ENCODE measurements around the gene PHF19. TPM values are rescaled to one million over a fixed set of nuclear protein-coding genes. Genes with fewer than 3 reads are reported as not detected.
A peak's percentile ranks its signal among the peaks of the same experiment; 100 is the strongest.

The PHF19 gene
- total and polyA plus RNA-seq, 2 experiments from 2014 or later = 16.8 to 31.0 TPM

DNA sequence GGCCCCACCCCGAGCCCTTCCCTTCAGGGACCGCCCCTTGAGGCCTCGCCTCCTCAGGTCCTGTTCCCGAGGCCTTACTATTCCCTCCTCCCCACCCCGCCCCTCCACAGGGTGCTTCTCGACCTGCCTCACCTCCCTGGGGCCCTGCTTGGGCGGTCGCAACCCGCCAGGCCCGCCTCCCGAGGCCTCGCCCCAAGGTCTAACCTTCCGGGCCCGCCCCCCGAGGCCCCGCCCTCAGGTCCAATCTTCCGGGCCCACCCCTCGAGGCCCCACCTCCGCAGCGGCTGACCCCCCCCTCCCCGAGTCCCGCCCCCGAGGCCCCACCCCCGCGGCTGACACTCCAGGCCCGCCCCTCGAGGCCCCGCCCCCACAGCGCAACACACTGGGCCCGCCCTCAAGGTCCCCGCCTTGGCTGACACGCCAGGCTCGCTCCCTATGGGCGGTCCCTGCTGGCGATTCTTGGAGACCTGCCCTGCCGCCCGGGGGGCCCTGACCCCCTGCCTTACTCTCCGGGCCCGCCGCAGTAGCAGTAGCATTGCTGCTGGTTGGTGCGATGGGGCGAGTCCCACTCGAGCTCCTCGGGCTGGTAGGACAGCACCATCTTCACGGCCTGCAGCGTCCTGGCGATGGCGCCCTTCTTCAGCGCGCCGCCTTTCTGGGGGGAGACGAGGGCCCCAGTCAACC lies 8.2 kb downstream of the PHF19 start (continued):
- TF ChIP-seq, protein P1, sequence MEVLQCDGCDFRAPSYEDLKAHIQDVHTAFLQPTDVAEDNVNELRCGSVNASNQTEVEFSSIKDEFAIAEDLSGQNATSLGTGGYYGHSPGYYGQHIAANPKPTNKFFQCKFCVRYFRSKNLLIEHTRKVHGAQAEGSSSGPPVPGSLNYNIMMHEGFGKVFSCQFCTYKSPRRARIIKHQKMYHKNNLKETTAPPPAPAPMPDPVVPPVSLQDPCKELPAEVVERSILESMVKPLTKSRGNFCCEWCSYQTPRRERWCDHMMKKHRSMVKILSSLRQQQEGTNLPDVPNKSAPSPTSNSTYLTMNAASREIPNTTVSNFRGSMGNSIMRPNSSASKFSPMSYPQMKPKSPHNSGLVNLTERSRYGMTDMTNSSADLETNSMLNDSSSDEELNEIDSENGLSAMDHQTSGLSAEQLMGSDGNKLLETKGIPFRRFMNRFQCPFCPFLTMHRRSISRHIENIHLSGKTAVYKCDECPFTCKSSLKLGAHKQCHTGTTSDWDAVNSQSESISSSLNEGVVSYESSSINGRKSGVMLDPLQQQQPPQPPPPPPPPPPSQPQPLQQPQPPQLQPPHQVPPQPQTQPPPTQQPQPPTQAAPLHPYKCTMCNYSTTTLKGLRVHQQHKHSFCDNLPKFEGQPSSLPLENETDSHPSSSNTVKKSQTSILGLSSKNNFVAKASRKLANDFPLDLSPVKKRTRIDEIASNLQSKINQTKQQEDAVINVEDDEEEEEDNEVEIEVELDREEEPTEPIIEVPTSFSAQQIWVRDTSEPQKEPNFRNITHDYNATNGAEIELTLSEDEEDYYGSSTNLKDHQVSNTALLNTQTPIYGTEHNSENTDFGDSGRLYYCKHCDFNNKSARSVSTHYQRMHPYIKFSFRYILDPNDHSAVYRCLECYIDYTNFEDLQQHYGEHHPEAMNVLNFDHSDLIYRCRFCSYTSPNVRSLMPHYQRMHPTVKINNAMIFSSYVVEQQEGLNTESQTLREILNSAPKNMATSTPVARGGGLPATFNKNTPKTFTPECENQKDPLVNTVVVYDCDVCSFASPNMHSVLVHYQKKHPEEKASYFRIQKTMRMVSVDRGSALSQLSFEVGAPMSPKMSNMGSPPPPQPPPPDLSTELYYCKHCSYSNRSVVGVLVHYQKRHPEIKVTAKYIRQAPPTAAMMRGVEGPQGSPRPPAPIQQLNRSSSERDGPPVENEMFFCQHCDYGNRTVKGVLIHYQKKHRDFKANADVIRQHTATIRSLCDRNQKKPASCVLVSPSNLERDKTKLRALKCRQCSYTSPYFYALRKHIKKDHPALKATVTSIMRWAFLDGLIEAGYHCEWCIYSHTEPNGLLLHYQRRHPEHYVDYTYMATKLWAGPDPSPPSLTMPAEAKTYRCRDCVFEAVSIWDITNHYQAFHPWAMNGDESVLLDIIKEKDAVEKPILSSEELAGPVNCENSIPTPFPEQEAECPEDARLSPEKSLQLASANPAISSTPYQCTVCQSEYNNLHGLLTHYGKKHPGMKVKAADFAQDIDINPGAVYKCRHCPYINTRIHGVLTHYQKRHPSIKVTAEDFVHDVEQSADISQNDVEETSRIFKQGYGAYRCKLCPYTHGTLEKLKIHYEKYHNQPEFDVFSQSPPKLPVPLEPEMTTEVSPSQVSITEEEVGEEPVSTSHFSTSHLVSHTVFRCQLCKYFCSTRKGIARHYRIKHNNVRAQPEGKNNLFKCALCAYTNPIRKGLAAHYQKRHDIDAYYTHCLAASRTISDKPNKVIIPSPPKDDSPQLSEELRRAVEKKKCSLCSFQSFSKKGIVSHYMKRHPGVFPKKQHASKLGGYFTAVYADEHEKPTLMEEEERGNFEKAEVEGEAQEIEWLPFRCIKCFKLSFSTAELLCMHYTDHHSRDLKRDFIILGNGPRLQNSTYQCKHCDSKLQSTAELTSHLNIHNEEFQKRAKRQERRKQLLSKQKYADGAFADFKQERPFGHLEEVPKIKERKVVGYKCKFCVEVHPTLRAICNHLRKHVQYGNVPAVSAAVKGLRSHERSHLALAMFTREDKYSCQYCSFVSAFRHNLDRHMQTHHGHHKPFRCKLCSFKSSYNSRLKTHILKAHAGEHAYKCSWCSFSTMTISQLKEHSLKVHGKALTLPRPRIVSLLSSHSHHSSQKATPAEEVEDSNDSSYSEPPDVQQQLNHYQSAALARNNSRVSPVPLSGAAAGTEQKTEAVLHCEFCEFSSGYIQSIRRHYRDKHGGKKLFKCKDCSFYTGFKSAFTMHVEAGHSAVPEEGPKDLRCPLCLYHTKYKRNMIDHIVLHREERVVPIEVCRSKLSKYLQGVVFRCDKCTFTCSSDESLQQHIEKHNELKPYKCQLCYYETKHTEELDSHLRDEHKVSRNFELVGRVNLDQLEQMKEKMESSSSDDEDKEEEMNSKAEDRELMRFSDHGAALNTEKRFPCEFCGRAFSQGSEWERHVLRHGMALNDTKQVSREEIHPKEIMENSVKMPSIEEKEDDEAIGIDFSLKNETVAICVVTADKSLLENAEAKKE (CRISPR knock-in tag; IDR thresholded peaks at IDR 0.05) = no peak
- TF ChIP-seq, protein P2, sequence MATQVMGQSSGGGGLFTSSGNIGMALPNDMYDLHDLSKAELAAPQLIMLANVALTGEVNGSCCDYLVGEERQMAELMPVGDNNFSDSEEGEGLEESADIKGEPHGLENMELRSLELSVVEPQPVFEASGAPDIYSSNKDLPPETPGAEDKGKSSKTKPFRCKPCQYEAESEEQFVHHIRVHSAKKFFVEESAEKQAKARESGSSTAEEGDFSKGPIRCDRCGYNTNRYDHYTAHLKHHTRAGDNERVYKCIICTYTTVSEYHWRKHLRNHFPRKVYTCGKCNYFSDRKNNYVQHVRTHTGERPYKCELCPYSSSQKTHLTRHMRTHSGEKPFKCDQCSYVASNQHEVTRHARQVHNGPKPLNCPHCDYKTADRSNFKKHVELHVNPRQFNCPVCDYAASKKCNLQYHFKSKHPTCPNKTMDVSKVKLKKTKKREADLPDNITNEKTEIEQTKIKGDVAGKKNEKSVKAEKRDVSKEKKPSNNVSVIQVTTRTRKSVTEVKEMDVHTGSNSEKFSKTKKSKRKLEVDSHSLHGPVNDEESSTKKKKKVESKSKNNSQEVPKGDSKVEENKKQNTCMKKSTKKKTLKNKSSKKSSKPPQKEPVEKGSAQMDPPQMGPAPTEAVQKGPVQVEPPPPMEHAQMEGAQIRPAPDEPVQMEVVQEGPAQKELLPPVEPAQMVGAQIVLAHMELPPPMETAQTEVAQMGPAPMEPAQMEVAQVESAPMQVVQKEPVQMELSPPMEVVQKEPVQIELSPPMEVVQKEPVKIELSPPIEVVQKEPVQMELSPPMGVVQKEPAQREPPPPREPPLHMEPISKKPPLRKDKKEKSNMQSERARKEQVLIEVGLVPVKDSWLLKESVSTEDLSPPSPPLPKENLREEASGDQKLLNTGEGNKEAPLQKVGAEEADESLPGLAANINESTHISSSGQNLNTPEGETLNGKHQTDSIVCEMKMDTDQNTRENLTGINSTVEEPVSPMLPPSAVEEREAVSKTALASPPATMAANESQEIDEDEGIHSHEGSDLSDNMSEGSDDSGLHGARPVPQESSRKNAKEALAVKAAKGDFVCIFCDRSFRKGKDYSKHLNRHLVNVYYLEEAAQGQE (IDR thresholded peaks at IDR 0.05; ENCODE audit: unreplicated experiment) = peak; percentile 12
- no peak for TF ChIP-seq EZH2phosphoT487 (IDR thresholded peaks at IDR 0.05; ENCODE audit: unreplicated experiment)
- TF ChIP-seq ZNF331 (CRISPR knock-in tag; IDR thresholded peaks at IDR 0.05; ENCODE audit: low read depth) = no peak
- no peak for TF ChIP-seq NANOG (IDR thresholded peaks at IDR 0.05; ENCODE audit: borderline replicate concordance)
- TF ChIP-seq JUNB (IDR thresholded peaks at IDR 0.05; ENCODE audit: unreplicated experiment) = no peak
- TF ChIP-seq CREB1 (CRISPR knock-in tag; IDR thresholded peaks at IDR 0.05; ENCODE audit: low read depth) = no peak
- no peak for TF ChIP-seq STAT1 (IDR thresholded peaks at IDR 0.05; ENCODE audit: unreplicated experiment)
- TF ChIP-seq, protein P3, sequence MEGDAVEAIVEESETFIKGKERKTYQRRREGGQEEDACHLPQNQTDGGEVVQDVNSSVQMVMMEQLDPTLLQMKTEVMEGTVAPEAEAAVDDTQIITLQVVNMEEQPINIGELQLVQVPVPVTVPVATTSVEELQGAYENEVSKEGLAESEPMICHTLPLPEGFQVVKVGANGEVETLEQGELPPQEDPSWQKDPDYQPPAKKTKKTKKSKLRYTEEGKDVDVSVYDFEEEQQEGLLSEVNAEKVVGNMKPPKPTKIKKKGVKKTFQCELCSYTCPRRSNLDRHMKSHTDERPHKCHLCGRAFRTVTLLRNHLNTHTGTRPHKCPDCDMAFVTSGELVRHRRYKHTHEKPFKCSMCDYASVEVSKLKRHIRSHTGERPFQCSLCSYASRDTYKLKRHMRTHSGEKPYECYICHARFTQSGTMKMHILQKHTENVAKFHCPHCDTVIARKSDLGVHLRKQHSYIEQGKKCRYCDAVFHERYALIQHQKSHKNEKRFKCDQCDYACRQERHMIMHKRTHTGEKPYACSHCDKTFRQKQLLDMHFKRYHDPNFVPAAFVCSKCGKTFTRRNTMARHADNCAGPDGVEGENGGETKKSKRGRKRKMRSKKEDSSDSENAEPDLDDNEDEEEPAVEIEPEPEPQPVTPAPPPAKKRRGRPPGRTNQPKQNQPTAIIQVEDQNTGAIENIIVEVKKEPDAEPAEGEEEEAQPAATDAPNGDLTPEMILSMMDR (conservative IDR thresholded peaks at IDR 0.05; ENCODE audit: low read depth in 2 of 2) = peak; percentile 54 to 77
- TF ChIP-seq EZH2 (IDR thresholded peaks at IDR 0.05; ENCODE audit: low read depth, unreplicated experiment) = no peak
- TF ChIP-seq POLR2AphosphoS5 (IDR thresholded peaks at IDR 0.05; ENCODE audit: low read depth) = peak; percentile 54
- TF ChIP-seq ZNF114 (CRISPR knock-in tag; IDR thresholded peaks at IDR 0.05) = no peak

Measured in GM23338 (cell line).